Natural killer cell (primary cell): ENCODE measurements around the gene CHST9. TPM values are rescaled to one million over a fixed set of nuclear protein-coding genes. Genes with fewer than 3 reads are reported as not detected.

Experiments used
- ATAC-seq, 3 donors: fragments of 150-1000 bp in 2 of 3; fragments of 200-7000 bp in 1 of 3; cut with Tn5 transposase; 1 replicate in 1 of 3; 2 replicates in 2 of 3; pipeline ENCODE4 v1.10.0; 2021; ENCODE audit warnings: mild to moderate bottlenecking in 2 of 3, moderate library complexity in 2 of 3
- DNase-seq, 2 donors: peaks; one replicate each; pipeline versions ENCODE4 v3.0.0 to v3.0.0-alpha.2; 2013 to 2021; ENCODE audit warnings: mixed read lengths in 1 of 2
- H3K27ac ChIP-seq: one replicate; pipeline ENCODE4 v1.5.1; 2013; ENCODE audit warnings: mild to moderate bottlenecking, low read length
- H3K27me3 ChIP-seq: one replicate; pipeline ENCODE4 v1.6.1; 2013; ENCODE audit warnings: low read length; ENCODE audit not compliant: control insufficient read depth, insufficient read depth
- H3K36me3 ChIP-seq: one replicate; pipeline ENCODE4 v1.6.1; 2013; ENCODE audit warnings: low read length; ENCODE audit not compliant: control insufficient read depth, insufficient read depth
- H3K4me1 ChIP-seq: one replicate; pipeline ENCODE4 v1.6.1; 2013; ENCODE audit warnings: low read length; ENCODE audit not compliant: control insufficient read depth, insufficient read depth
- H3K4me3 ChIP-seq: one replicate; pipeline ENCODE4 v1.5.1; 2013; ENCODE audit warnings: low read length
- H3K9me3 ChIP-seq: one replicate; pipeline ENCODE4 v1.6.1; 2013; ENCODE audit warnings: low read length; ENCODE audit not compliant: control insufficient read depth, insufficient read depth
- H3K27ac Mint-ChIP-seq, 2 donors: one replicate each; pipeline ENCODE4 v1.8.0; 2022; ENCODE audit warnings: mild to moderate bottlenecking in 2 of 2, mixed read lengths in 2 of 2, moderate library complexity in 1 of 2
- H3K27me3 Mint-ChIP-seq, 2 donors: one replicate each; pipeline ENCODE4 v1.8.0; 2022; ENCODE audit warnings: low read depth in 2 of 2, mixed read lengths in 2 of 2
- H3K36me3 Mint-ChIP-seq: one replicate; pipeline ENCODE4 v1.8.0; 2022; ENCODE audit warnings: mixed read lengths
- H3K4me1 Mint-ChIP-seq, 2 donors: one replicate each; pipeline ENCODE4 v1.8.0; 2022; ENCODE audit warnings: mixed read lengths in 2 of 2
- H3K4me3 Mint-ChIP-seq: one replicate; pipeline ENCODE4 v1.8.0; 2022; ENCODE audit warnings: mild to moderate bottlenecking, moderate library complexity, mixed read lengths
- H3K9me3 Mint-ChIP-seq, 2 donors: one replicate each; pipeline ENCODE4 v1.8.0; 2022; ENCODE audit warnings: mixed read lengths in 2 of 2
- WGBS: methylation state at CpG from one replicate; pipeline ENCODE4 v1.1.7; 2013; ENCODE audit warnings: missing lambda C conversion rate; ENCODE audit not compliant: insufficient coverage; 5-methylcytosine and 5-hydroxymethylcytosine counted together
- intact Hi-C: fragments of 100-400 bp; cut with micrococcal nuclease; formaldehyde crosslinking; loops from one replicate; pipeline ENCODE4 v1.14.2; 2022
- total RNA-seq, 4 donors: library from RNA; stranded (reverse); fragments of 120-200 nt in 1 of 4; gene quantifications; one replicate each; pipeline versions ENCODE4 v1.2.3 to v1.2.4, GENCODE V29; 2013 to 2022
- TF ChIP-seq, protein P1 (sequence below): fragments of 200-600 bp; IDR thresholded peaks from one replicate; pipeline ENCODE4 v1.8.0; 2022; ENCODE audit warnings: antibody characterized with exemption

The CHST9 gene
- total RNA-seq, 3 donors from 2014 or later (not counting 1 experiment from before 2014, with no cell fraction given): not detected

DNA sequence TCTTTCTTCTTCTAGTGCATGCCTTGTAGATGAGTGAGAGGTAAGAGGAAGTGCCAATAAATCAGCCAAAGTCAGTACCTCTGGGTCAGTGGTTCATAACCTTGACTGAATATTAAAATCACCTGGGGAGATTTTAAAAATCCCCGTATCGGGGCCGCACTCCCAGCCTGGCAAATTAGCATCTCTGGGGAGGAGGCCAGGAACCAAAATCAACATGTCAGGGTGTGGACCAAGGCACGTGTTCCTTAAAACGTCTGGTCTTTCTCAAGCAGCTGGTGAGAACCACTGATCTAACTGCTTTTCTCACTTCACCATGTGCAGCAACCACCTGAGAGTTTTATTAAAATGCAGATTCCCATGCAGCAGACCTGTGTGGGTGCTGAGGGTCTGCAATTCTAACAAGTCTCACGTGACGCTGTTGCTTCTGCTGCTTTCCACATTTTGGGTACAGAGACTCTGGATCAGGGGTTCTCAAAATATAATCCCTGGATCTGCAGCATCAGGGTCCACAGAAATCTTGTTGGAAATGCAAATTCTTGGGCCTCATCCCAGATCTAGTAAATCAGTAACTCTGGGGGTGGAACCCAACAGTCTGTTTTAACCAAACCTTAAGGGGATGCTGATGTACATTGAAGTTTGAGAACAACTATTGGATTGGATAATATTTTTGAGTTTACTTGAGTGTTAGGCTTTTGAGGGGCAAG is 49.5 kb downstream of the CHST9 start:
- no peak overlapping the region for H3K27ac Mint-ChIP-seq

DNA sequence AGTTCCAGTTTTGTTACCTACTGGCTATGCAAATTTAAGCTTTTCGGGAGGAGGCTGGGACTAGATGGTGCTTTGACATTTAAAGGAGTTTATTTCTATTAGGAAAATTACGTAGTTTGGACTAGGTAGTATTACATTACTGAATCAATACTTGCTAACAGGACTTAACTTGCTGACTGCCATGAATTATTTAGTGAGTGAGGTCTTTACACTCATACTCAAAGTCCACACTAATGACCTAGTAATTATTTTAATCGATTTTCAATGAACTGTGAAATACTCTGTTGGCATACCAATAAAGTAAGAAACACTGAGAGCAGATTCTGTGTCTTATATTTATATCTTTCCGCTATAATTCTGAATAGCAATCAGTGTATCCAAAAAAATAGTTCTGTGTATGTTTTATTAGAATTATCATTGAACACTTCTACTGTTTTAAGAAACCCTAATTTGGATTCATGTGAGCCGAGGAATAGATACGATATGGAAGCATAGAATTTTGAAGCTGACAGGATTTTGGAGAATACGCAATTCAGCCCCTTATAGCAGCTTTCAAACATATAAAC is 55.0 kb downstream of the CHST9 start:
- DNase-seq (no peak), ATAC-seq (no peak)
- no peaks in the 10 kb centered on the region for H3K4me1 ChIP-seq
- 50% methylated on average over 2 of the region's 7 CpGs for WGBS
- Mint-ChIP-seq H3K4me1 (no peaks in the 10 kb centered on the region), H3K27ac (no peak overlapping the region), H3K4me3 (no peak overlapping the region), H3K36me3 (no peaks in the 10 kb centered on the region), H3K9me3 (peaks cover 4 to 10% of the 10 kb centered on the region in 2 donors), H3K27me3 (no peaks in the 10 kb centered on the region)
- intact Hi-C loops: no loop called here
- no peak overlapping the region for H3K4me3 ChIP-seq
- TF ChIP-seq, protein P1, sequence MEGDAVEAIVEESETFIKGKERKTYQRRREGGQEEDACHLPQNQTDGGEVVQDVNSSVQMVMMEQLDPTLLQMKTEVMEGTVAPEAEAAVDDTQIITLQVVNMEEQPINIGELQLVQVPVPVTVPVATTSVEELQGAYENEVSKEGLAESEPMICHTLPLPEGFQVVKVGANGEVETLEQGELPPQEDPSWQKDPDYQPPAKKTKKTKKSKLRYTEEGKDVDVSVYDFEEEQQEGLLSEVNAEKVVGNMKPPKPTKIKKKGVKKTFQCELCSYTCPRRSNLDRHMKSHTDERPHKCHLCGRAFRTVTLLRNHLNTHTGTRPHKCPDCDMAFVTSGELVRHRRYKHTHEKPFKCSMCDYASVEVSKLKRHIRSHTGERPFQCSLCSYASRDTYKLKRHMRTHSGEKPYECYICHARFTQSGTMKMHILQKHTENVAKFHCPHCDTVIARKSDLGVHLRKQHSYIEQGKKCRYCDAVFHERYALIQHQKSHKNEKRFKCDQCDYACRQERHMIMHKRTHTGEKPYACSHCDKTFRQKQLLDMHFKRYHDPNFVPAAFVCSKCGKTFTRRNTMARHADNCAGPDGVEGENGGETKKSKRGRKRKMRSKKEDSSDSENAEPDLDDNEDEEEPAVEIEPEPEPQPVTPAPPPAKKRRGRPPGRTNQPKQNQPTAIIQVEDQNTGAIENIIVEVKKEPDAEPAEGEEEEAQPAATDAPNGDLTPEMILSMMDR: no peak
- H3K36me3 ChIP-seq: no peaks in the 10 kb centered on the region
- no peaks in the 10 kb centered on the region for H3K27me3 ChIP-seq
- peaks cover 3% of the 10 kb centered on the region for H3K9me3 ChIP-seq
- H3K27ac ChIP-seq: no peak overlapping the region

More for the DNA sequence above, 49.5 kb downstream of the CHST9 start:
- Mint-ChIP-seq H3K4me3 (no peak overlapping the region), H3K36me3 (no peaks in the 10 kb centered on the region), H3K9me3 (peaks cover 11 to 15% of the 10 kb centered on the region in 2 donors), H3K27me3 (no peaks in the 10 kb centered on the region), H3K4me1 (no peaks in the 10 kb centered on the region)
- WGBS: 70% methylated on average over 7 of the region's 7 CpGs
- H3K27me3 ChIP-seq: no peaks in the 10 kb centered on the region
- DNase-seq: no peak
- H3K4me1 ChIP-seq: no peaks in the 10 kb centered on the region
- no peak for ATAC-seq
- intact Hi-C loops: no loop called here
- H3K27ac ChIP-seq: no peak overlapping the region
- no peaks in the 10 kb centered on the region for H3K36me3 ChIP-seq
- TF ChIP-seq, protein P1: no peak
- H3K4me3 ChIP-seq: no peak overlapping the region
- H3K9me3 ChIP-seq: peaks cover 3% of the 10 kb centered on the region

DNA sequence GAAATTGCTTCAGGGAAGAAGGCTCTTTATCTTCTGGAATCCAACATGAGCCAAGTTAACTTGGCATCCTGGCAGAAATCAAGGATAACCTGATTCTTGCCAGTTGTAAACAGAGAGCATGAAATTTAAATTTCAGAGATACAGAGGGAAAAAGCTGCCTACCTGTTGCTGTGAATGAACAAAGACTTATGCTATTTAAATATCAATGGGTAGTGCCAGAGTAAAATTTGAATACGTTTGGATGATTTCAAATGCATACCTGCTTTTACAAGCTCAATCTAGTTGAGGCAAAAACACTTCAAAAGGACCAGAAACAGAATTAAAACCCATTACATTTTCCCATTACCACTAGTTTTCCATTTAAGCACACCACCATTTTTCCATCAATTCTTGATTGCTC is 60.9 kb downstream of the CHST9 start:
- H3K4me3 ChIP-seq: no peak overlapping the region
- no peak for ATAC-seq
- no peak overlapping the region for H3K4me3 Mint-ChIP-seq

More for the DNA sequence above, 60.9 kb downstream of the CHST9 start:
- no peaks in the 10 kb centered on the region for H3K36me3 Mint-ChIP-seq
- peaks cover 4% of the 10 kb centered on the region in 2 donors for H3K9me3 Mint-ChIP-seq
- Histone ChIP-seq H3K27ac (no peak overlapping the region), H3K4me1 (no peaks in the 10 kb centered on the region), H3K9me3 (no peaks in the 10 kb centered on the region), H3K36me3 (no peaks in the 10 kb centered on the region), H3K27me3 (no peaks in the 10 kb centered on the region)
- no peaks in the 10 kb centered on the region for H3K27me3 Mint-ChIP-seq
- H3K27ac Mint-ChIP-seq: no peak overlapping the region
- intact Hi-C loops: no loop called here
- no peaks in the 10 kb centered on the region for H3K4me1 Mint-ChIP-seq
- WGBS: 22% methylated on average over 1 of the region's 1 CpG
- TF ChIP-seq, protein P1: no peak
- no peak for DNase-seq
